Lower leg skin (tissue), 3 donors: ENCODE results near the gene TEX9.

Experiments
- POLR2A ChIP-seq, 2 donors: fragments of 450-650 bp; IDR thresholded peaks; one replicate each; pipeline ENCODE4 v1.6.1; 2016 to 2017; ENCODE audit warnings: antibody characterized with exemption in 2 of 2, mild to moderate bottlenecking in 1 of 2, moderate library complexity in 1 of 2
- TF ChIP-seq, protein P1 (sequence below), 3 donors: fragments of 450-650 bp; IDR thresholded peaks; one replicate each; pipeline ENCODE4 v1.5.1; 2016; ENCODE audit warnings: antibody characterized with exemption in 3 of 3, mild to moderate bottlenecking in 3 of 3, moderate library complexity in 2 of 3

- TF ChIP-seq POLR2A (IDR thresholded peaks at IDR 0.05): no peak
- TF ChIP-seq, protein P1, sequence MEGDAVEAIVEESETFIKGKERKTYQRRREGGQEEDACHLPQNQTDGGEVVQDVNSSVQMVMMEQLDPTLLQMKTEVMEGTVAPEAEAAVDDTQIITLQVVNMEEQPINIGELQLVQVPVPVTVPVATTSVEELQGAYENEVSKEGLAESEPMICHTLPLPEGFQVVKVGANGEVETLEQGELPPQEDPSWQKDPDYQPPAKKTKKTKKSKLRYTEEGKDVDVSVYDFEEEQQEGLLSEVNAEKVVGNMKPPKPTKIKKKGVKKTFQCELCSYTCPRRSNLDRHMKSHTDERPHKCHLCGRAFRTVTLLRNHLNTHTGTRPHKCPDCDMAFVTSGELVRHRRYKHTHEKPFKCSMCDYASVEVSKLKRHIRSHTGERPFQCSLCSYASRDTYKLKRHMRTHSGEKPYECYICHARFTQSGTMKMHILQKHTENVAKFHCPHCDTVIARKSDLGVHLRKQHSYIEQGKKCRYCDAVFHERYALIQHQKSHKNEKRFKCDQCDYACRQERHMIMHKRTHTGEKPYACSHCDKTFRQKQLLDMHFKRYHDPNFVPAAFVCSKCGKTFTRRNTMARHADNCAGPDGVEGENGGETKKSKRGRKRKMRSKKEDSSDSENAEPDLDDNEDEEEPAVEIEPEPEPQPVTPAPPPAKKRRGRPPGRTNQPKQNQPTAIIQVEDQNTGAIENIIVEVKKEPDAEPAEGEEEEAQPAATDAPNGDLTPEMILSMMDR (IDR thresholded peaks at IDR 0.05): no peak
Measured at GRCh38 chr15:56365075-56365711, at the start of gene TEX9.
